GM04504 (cell line): Measurements from ENCODE around the gene ATP4B.

Experiments used
- DNase-seq: peaks from one replicate; pipeline ENCODE4 v3.0.0-alpha.2; 2012; ENCODE audit warnings: low read depth

ATP4B gene

GRCh38 chr13:113656003-113656588 is 1.9 kb downstream of the ATP4B start:
- no peak for DNase-seq

- DNase-seq = no peak
These were observed 2.5 kb downstream of the ATP4B start for GRCh38 chr13:113655346-113656002.

GRCh38 chr13:113654591-113655345 is 3.2 kb downstream of the ATP4B start:
- DNase-seq = no peak

GRCh38 chr13:113654175-113654560 is 3.8 kb downstream of the ATP4B start:
- DNase-seq = no peak

- DNase-seq = no peak
These were observed 4.5 kb downstream of the ATP4B start for GRCh38 chr13:113653264-113654174.

GRCh38 chr13:113652404-113653263 is 5.4 kb downstream of the ATP4B start:
- no peak for DNase-seq

- no peak for DNase-seq
These were observed 6.2 kb downstream of the ATP4B start for GRCh38 chr13:113651511-113652403.

- no peak for DNase-seq
These were observed 7.3 kb downstream of the ATP4B start for GRCh38 chr13:113650731-113651148.

- DNase-seq = no peak
These were observed 7.7 kb downstream of the ATP4B start for GRCh38 chr13:113650275-113650674.

GRCh38 chr13:113649212-113649611 is 8.8 kb downstream of the ATP4B start:
- DNase-seq = no peak

GRCh38 chr13:113648216-113648610 is 9.8 kb downstream of the ATP4B start:
- no peak for DNase-seq

GRCh38 chr13:113647351-113648215 is 10.4 kb downstream of the ATP4B start:
- peak; percentile 35 for DNase-seq

- no peak for DNase-seq
These were observed 11.1 kb downstream of the ATP4B start for GRCh38 chr13:113646921-113647340.

- DNase-seq = no peak
These were observed 11.6 kb downstream of the ATP4B start for GRCh38 chr13:113646376-113646775.

- no peak for DNase-seq
These were observed 12.7 kb downstream of the ATP4B start for GRCh38 chr13:113645329-113645728.

GRCh38 chr13:113644800-113645199 is 13.2 kb downstream of the ATP4B start:
- DNase-seq = no peak

GRCh38 chr13:113643593-113643992 is 14.4 kb downstream of the ATP4B start:
- DNase-seq = no peak

- no peak for DNase-seq
These were observed 15.4 kb downstream of the ATP4B start for GRCh38 chr13:113642563-113642962.

- DNase-seq = no peak
These were observed 16.6 kb downstream of the ATP4B start for GRCh38 chr13:113641426-113641825.
